ENCODE results near the gene MS4A4E.
"Not testable (repeated sequence)": the region's sequence is repeated elsewhere in the genome, so short reads cannot be mapped to it uniquely, and the experiment has no call there.

The MS4A4E gene

GRCh38 chr11:60242740-60243239 is at the start of gene MS4A4E:
Gene MS4A4E (minus strand): TSS chr11:60243137. CDS start chr11:60230055, 13,082 bp downstream.
- Histone ChIP-seq H3K9ac (ENCODE audit: low read depth in 1 of 2, low read length in 2 of 2) (no peak within 1 kb of the TSS), H3K9me3 (ENCODE audit: control insufficient read depth in 2 of 2, low read length in 2 of 2) (no peaks in the 10 kb centered on the region), H3K36me3 (ENCODE audit: control insufficient read depth in 2 of 2, insufficient read depth in 2 of 2, low read length in 2 of 2) (no peaks in the 10 kb centered on the region), H3K27me3 (ENCODE audit: control insufficient read depth in 2 of 2, insufficient read depth in 2 of 2, low read length in 2 of 2) (peaks cover 0 to 2% of the 10 kb centered on the region in 2 donors), H3K4me1 (ENCODE audit: control insufficient read depth in 2 of 2, insufficient read depth in 2 of 2, low read length in 2 of 2) (no peaks in the 10 kb centered on the region), H3K27ac (ENCODE audit: low read depth in 2 of 2, low read length in 2 of 2) (no peak within 1 kb of the TSS), H3K4me3 (ENCODE audit: low read length in 2 of 2) (no peak within 1 kb of the TSS)

GRCh38 chr11:60292145-60292544 is 49.2 kb upstream of the MS4A4E start:
- Histone ChIP-seq H3K9ac (ENCODE audit: low read depth in 1 of 2, low read length in 2 of 2) (no peak overlapping the region), H3K9me3 (ENCODE audit: control insufficient read depth in 2 of 2, low read length in 2 of 2) (no peaks in the 10 kb centered on the region)

DNA sequence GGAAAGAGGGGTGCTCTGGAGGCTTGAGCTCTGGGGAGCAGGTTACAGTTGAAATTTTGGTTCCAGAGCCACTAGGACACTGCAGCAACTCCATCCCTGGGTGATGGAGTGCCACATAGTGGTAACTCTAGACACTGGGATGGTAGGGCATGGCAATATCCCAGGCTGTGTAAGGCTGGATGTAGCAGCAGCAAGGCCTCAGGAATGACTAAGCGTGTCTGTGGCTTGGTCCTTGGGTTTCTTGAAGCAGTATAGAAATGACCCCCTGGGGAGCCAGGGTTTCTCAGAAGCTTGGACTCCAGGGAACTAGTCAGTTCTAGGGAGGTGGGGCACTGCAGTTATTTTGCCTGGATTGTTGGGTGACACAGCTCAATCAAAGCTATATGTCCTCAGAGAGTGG is 45.6 kb upstream of the MS4A4E start:
- H3K27ac ChIP-seq (ENCODE audit: low read depth in 2 of 2, low read length in 2 of 2) = no peak overlapping the region
- H3K9me3 ChIP-seq (ENCODE audit: control insufficient read depth in 2 of 2, low read length in 2 of 2) = no peaks in the 10 kb centered on the region
- no peaks in the 10 kb centered on the region for H3K36me3 ChIP-seq (ENCODE audit: control insufficient read depth in 2 of 2, insufficient read depth in 2 of 2, low read length in 2 of 2)
- H3K27me3 ChIP-seq (ENCODE audit: control insufficient read depth in 2 of 2, insufficient read depth in 2 of 2, low read length in 2 of 2) = no peaks in the 10 kb centered on the region
- H3K4me1 ChIP-seq (ENCODE audit: control insufficient read depth in 2 of 2, insufficient read depth in 2 of 2, low read length in 2 of 2) = no peaks in the 10 kb centered on the region
- no peak overlapping the region for H3K4me3 ChIP-seq (ENCODE audit: low read length in 2 of 2)
- no peak overlapping the region for H3K9ac ChIP-seq (ENCODE audit: low read depth in 1 of 2, low read length in 2 of 2)

More at GRCh38 chr11:60292145-60292544, 49.2 kb upstream of the MS4A4E start:
- Histone ChIP-seq H3K27ac (ENCODE audit: low read depth in 2 of 2, low read length in 2 of 2) (no peak overlapping the region), H3K4me1 (ENCODE audit: control insufficient read depth in 2 of 2, insufficient read depth in 2 of 2, low read length in 2 of 2) (no peaks in the 10 kb centered on the region), H3K36me3 (ENCODE audit: control insufficient read depth in 2 of 2, insufficient read depth in 2 of 2, low read length in 2 of 2) (no peaks in the 10 kb centered on the region), H3K4me3 (ENCODE audit: low read length in 2 of 2) (no peak overlapping the region), H3K27me3 (ENCODE audit: control insufficient read depth in 2 of 2, insufficient read depth in 2 of 2, low read length in 2 of 2) (peaks cover 0 to 3% of the 10 kb centered on the region in 2 donors)

DNA sequence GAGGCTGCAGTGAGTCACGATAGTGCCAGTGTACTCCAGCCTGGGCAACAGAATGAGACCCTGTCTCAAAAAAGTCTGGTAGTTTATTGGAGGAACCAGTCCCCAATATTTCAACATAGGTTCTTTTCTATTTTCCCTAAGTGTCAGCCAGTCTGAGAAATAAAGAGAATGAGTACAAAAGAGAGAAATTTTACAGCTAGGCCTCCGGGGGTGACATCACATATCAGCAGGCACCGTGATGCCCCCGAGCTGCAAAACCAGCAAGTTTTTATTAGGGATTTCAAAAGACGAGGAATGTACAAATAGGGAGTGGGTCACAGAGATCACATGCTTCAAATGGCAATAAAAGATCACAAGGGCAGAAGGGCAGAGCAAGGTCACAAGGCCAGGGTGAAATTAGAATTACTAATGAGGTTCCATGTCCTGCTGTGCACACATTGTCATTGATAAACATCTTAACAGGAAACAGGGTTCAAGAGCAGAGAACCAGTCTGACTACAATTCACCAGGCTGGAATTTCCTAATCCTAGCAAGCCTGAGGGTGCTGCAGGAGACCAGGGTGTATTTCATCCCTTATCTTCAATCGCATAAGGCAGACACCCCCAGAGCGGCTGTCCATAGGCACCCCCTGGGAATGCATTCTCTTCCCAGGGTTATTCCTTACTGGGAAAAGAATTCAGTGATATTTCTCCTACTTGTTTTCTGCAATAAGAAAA is 42.6 kb upstream of the MS4A4E start:
- H3K4me3 ChIP-seq (ENCODE audit: low read length in 2 of 2); H3K27ac ChIP-seq (ENCODE audit: low read depth in 2 of 2, low read length in 2 of 2); H3K36me3 ChIP-seq (ENCODE audit: control insufficient read depth in 2 of 2, insufficient read depth in 2 of 2, low read length in 2 of 2); H3K27me3 ChIP-seq (ENCODE audit: control insufficient read depth in 2 of 2, insufficient read depth in 2 of 2, low read length in 2 of 2); H3K9me3 ChIP-seq (ENCODE audit: control insufficient read depth in 2 of 2, low read length in 2 of 2); H3K9ac ChIP-seq (ENCODE audit: low read depth in 1 of 2, low read length in 2 of 2); H3K4me1 ChIP-seq (ENCODE audit: control insufficient read depth in 2 of 2, insufficient read depth in 2 of 2, low read length in 2 of 2): not testable (repeated sequence)

- Histone ChIP-seq H3K9me3 (ENCODE audit: control insufficient read depth in 2 of 2, low read length in 2 of 2) (no peaks in the 10 kb centered on the region), H3K4me3 (ENCODE audit: low read length in 2 of 2) (no peak overlapping the region), H3K27me3 (ENCODE audit: control insufficient read depth in 2 of 2, insufficient read depth in 2 of 2, low read length in 2 of 2) (no peaks in the 10 kb centered on the region), H3K9ac (ENCODE audit: low read depth in 1 of 2, low read length in 2 of 2) (no peak overlapping the region), H3K4me1 (ENCODE audit: control insufficient read depth in 2 of 2, insufficient read depth in 2 of 2, low read length in 2 of 2) (no peaks in the 10 kb centered on the region), H3K36me3 (ENCODE audit: control insufficient read depth in 2 of 2, insufficient read depth in 2 of 2, low read length in 2 of 2) (no peaks in the 10 kb centered on the region), H3K27ac (ENCODE audit: low read depth in 2 of 2, low read length in 2 of 2) (peak overlapping the region; percentile 32 to 38)
Observed at GRCh38 chr11:60282286-60282685, 39.3 kb upstream of the MS4A4E start.

- Histone ChIP-seq H3K27me3 (ENCODE audit: control insufficient read depth in 2 of 2, insufficient read depth in 2 of 2, low read length in 2 of 2) (no peaks in the 10 kb centered on the region), H3K27ac (ENCODE audit: low read depth in 2 of 2, low read length in 2 of 2) (peak overlapping the region in 1 of 2 donors; percentile 38), H3K36me3 (ENCODE audit: control insufficient read depth in 2 of 2, insufficient read depth in 2 of 2, low read length in 2 of 2) (no peaks in the 10 kb centered on the region), H3K9me3 (ENCODE audit: control insufficient read depth in 2 of 2, low read length in 2 of 2) (no peaks in the 10 kb centered on the region), H3K9ac (ENCODE audit: low read depth in 1 of 2, low read length in 2 of 2) (no peak overlapping the region), H3K4me1 (ENCODE audit: control insufficient read depth in 2 of 2, insufficient read depth in 2 of 2, low read length in 2 of 2) (no peaks in the 10 kb centered on the region), H3K4me3 (ENCODE audit: low read length in 2 of 2) (peak overlapping the region in 1 of 2 donors; percentile 15)
Observed at GRCh38 chr11:60281485-60281884, 38.5 kb upstream of the MS4A4E start.

- H3K4me3 ChIP-seq (ENCODE audit: low read length in 2 of 2) = peak within 1 kb of the TSS in 1 of 2 donors; percentile 15
- H3K9ac ChIP-seq (ENCODE audit: low read depth in 1 of 2, low read length in 2 of 2) = peak within 1 kb of the TSS in 1 of 2 donors; percentile 2
- H3K27me3 ChIP-seq (ENCODE audit: control insufficient read depth in 2 of 2, insufficient read depth in 2 of 2, low read length in 2 of 2) = no peaks in the 10 kb centered on the region
- peak within 1 kb of the TSS; percentile 38 for H3K27ac ChIP-seq (ENCODE audit: low read depth in 2 of 2, low read length in 2 of 2)
- no peaks in the 10 kb centered on the region for H3K9me3 ChIP-seq (ENCODE audit: control insufficient read depth in 2 of 2, low read length in 2 of 2)
- no peaks in the 10 kb centered on the region for H3K4me1 ChIP-seq (ENCODE audit: control insufficient read depth in 2 of 2, insufficient read depth in 2 of 2, low read length in 2 of 2)
- no peaks in the 10 kb centered on the region for H3K36me3 ChIP-seq (ENCODE audit: control insufficient read depth in 2 of 2, insufficient read depth in 2 of 2, low read length in 2 of 2)
Observed at GRCh38 chr11:60280412-60280811, 37.5 kb upstream of the MS4A4E start, which contains the start of gene MS4A4A. Gene MS4A4A (plus strand): TSS chr11:60280666. CDS start chr11:60280676, 10 bp downstream.

DNA sequence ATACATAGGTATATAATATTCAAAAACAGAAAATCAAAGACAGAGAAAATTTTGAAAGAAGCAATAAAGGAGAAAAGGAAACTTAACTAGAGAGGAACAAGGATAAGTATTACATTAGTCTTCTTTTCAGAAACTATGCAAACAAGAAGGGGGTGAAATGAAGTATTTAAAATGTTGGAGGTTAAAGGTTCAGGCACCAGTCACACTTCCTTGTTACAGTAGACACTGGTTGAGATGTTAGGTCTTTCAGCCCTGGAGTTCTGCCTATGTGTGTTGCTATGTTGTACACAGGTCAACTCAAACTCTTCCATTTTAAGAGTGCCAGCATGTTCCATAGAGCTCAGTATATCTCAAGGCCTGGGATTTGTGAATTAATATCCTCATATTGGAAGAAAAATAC is 31.5 kb upstream of the MS4A4E start:
- H3K36me3 ChIP-seq (ENCODE audit: control insufficient read depth in 2 of 2, insufficient read depth in 2 of 2, low read length in 2 of 2) = no peaks in the 10 kb centered on the region
- H3K4me3 ChIP-seq (ENCODE audit: low read length in 2 of 2) = no peak overlapping the region
- no peak overlapping the region for H3K27ac ChIP-seq (ENCODE audit: low read depth in 2 of 2, low read length in 2 of 2)
- H3K27me3 ChIP-seq (ENCODE audit: control insufficient read depth in 2 of 2, insufficient read depth in 2 of 2, low read length in 2 of 2) = no peaks in the 10 kb centered on the region
- no peak overlapping the region for H3K9ac ChIP-seq (ENCODE audit: low read depth in 1 of 2, low read length in 2 of 2)
- H3K4me1 ChIP-seq (ENCODE audit: control insufficient read depth in 2 of 2, insufficient read depth in 2 of 2, low read length in 2 of 2) = no peaks in the 10 kb centered on the region
- H3K9me3 ChIP-seq (ENCODE audit: control insufficient read depth in 2 of 2, low read length in 2 of 2) = no peaks in the 10 kb centered on the region

GRCh38 chr11:60265373-60266214 is 22.7 kb upstream of the MS4A4E start:
- no peaks in the 10 kb centered on the region for H3K4me1 ChIP-seq (ENCODE audit: control insufficient read depth in 2 of 2, insufficient read depth in 2 of 2, low read length in 2 of 2)
- H3K4me3 ChIP-seq (ENCODE audit: low read length in 2 of 2) = no peak overlapping the region
- H3K9me3 ChIP-seq (ENCODE audit: control insufficient read depth in 2 of 2, low read length in 2 of 2) = no peaks in the 10 kb centered on the region
- H3K9ac ChIP-seq (ENCODE audit: low read depth in 1 of 2, low read length in 2 of 2) = no peak overlapping the region
- H3K36me3 ChIP-seq (ENCODE audit: control insufficient read depth in 2 of 2, insufficient read depth in 2 of 2, low read length in 2 of 2) = no peaks in the 10 kb centered on the region
- H3K27me3 ChIP-seq (ENCODE audit: control insufficient read depth in 2 of 2, insufficient read depth in 2 of 2, low read length in 2 of 2) = no peaks in the 10 kb centered on the region
- no peak overlapping the region for H3K27ac ChIP-seq (ENCODE audit: low read depth in 2 of 2, low read length in 2 of 2)

GRCh38 chr11:60264644-60265043 is 21.7 kb upstream of the MS4A4E start:
- H3K4me1 ChIP-seq (ENCODE audit: control insufficient read depth in 2 of 2, insufficient read depth in 2 of 2, low read length in 2 of 2) = no peaks in the 10 kb centered on the region
- H3K27ac ChIP-seq (ENCODE audit: low read depth in 2 of 2, low read length in 2 of 2) = no peak overlapping the region

More at GRCh38 chr11:60264644-60265043, 21.7 kb upstream of the MS4A4E start:
- Histone ChIP-seq H3K4me3 (ENCODE audit: low read length in 2 of 2) (no peak overlapping the region), H3K9me3 (ENCODE audit: control insufficient read depth in 2 of 2, low read length in 2 of 2) (no peaks in the 10 kb centered on the region), H3K36me3 (ENCODE audit: control insufficient read depth in 2 of 2, insufficient read depth in 2 of 2, low read length in 2 of 2) (no peaks in the 10 kb centered on the region), H3K27me3 (ENCODE audit: control insufficient read depth in 2 of 2, insufficient read depth in 2 of 2, low read length in 2 of 2) (no peaks in the 10 kb centered on the region), H3K9ac (ENCODE audit: low read depth in 1 of 2, low read length in 2 of 2) (no peak overlapping the region)
